ENCODE measurements around the gene XIST. TPM values are rescaled to one million over a fixed set of nuclear protein-coding genes. Genes with fewer than 3 reads are reported as not detected.
"Not testable (repeated sequence)": the region's sequence is repeated elsewhere in the genome, so short reads cannot be mapped to it uniquely, and the experiment has no call there.

The XIST gene
- total RNA-seq, 2 experiments from 2014 or later: not detected

DNA sequence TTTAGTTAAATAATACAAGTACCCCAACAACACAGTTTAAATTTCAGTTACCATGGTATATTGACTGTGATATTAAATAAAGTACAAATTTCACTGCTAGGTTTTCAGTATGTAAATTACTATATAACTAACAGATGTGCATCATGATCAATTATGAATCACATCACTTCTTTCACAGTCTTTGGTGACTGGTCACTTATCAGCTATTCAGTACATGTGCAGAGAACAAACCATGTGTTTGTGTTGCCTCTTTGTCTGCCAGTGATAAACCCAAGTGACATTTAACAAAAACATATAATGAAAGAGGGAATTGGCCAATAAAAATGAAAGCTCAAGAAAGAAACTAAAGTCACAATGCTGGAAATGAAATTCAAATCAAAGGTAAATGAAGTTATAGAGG, 40.3 kb downstream of the XIST start:
- no peaks in the 10 kb centered on the region for H3K27me3 Mint-ChIP-seq
- no peaks in the 10 kb centered on the region for H3K36me3 Mint-ChIP-seq
- H3K9me3 Mint-ChIP-seq: no peaks in the 10 kb centered on the region
- DNase-seq (no peak), ATAC-seq (ENCODE audit: low read depth) (no peak)
- no peak overlapping the region for H3K27ac Mint-ChIP-seq
- POLR2A ChIA-PET: no interaction called here
- no peak overlapping the region for H3K4me3 Mint-ChIP-seq
- H3K4me1 Mint-ChIP-seq: no peaks in the 10 kb centered on the region

DNA sequence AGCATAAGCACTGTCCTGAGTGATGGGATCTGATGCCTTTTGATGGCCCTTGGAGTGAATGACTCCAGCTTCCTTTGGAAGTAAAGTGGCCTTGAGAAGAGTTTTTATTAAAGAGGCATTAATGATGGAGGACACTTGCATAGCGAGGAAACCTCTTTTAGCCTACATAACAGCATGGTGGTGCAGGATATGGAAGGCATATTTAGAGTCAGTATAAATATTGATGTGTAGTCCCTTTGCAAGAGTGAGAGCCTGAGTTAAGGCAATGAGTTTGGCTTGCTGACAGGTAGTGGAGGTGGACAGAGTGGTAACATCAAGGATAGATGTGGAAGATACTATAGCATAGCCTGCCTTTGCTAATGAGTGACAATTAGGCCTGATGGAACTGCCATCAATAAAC, 48.4 kb downstream of the XIST start:
- H3K36me3 Mint-ChIP-seq; H3K27me3 Mint-ChIP-seq; DNase-seq; H3K9me3 Mint-ChIP-seq; H3K4me3 Mint-ChIP-seq; POLR2A ChIA-PET; ATAC-seq (ENCODE audit: low read depth); H3K27ac Mint-ChIP-seq; H3K4me1 Mint-ChIP-seq: not testable (repeated sequence)

DNA sequence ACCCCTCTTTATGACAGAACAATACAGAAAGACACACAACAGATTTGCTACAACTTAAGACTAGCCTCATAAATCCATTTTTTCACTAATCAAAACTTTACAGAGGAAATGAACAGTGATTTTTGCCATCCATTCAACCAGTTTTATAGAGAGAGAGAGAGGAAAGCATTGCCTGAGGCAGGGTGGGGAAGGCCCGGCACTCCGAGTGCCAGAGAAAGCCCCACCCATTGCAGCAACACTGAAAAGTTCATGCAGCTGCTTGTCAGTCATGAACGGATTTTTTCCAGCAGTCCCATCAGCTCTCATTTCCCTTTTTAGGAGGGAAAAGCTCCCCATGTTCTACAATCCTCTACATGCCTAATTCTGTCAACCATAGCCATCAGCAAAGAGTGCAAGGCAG, 52.6 kb downstream of the XIST start:
- peaks cover 3% of the 10 kb centered on the region for H3K9me3 Mint-ChIP-seq
- ATAC-seq (ENCODE audit: low read depth): no peak
- no peak overlapping the region for H3K27ac Mint-ChIP-seq
- no peak overlapping the region for H3K4me3 Mint-ChIP-seq
- no peak for DNase-seq
- H3K36me3 Mint-ChIP-seq: no peaks in the 10 kb centered on the region
- no peaks in the 10 kb centered on the region for H3K4me1 Mint-ChIP-seq
- POLR2A ChIA-PET: no interaction called here
- H3K27me3 Mint-ChIP-seq: no peaks in the 10 kb centered on the region

DNA sequence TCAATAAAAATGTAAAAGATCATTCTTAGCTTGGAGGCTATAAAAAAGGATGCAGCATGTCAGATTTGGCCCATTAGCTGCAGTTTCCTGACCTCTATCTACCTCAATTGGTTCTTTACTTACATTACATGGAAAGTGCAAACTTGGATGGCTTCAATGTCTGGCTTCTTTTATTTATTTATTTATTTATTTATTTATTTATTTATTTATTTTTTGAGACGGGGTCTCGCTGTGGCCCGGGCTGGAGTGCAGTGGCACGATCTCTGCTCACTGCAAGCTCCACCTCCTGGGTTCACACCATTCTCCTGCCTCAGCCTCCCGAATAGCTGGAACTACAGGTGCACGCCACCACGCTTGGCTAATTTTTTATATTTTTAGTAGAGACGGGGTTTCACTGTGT, 60.0 kb downstream of the XIST start:
- H3K4me3 Mint-ChIP-seq; H3K27ac Mint-ChIP-seq; H3K9me3 Mint-ChIP-seq; POLR2A ChIA-PET; DNase-seq; H3K4me1 Mint-ChIP-seq; H3K36me3 Mint-ChIP-seq; H3K27me3 Mint-ChIP-seq; ATAC-seq (ENCODE audit: low read depth): not testable (repeated sequence)

GRCh38 chrX:73785493-73785892, 67.0 kb downstream of the XIST start:
- Mint-ChIP-seq H3K4me3 (no peak overlapping the region), H3K9me3 (no peaks in the 10 kb centered on the region), H3K36me3 (no peaks in the 10 kb centered on the region), H3K4me1 (no peaks in the 10 kb centered on the region), H3K27ac (no peak overlapping the region), H3K27me3 (no peaks in the 10 kb centered on the region)
- POLR2A ChIA-PET: no interaction called here
- DNase-seq (no peak), ATAC-seq (ENCODE audit: low read depth) (no peak)

All from activated naive CD8-positive, alpha-beta T cell treated with anti-CD3 and anti-CD28 coated beads, Interleukin-2, amount 10 ng/mL, durations not matched to agents 7 days and 5 days (primary cell).